H54 (cell line): Measurements from ENCODE around the gene ADSS2.
"Not testable (repeated sequence)": the region's sequence is repeated elsewhere in the genome, so short reads cannot be mapped to it uniquely, and the experiment has no call there.

ENCODE experiments used
- DNase-seq: peaks from one replicate; pipeline ENCODE4 v3.0.0; 2011; ENCODE audit warnings: low spot score, mixed read lengths; ENCODE audit not compliant: insufficient read length
- FAIRE-seq: peaks from 3 replicates; lab custom pipeline; 2011; peaks lifted over from hg19 to GRCh38; lab: Jason Lieb, UNC
- POLR2A ChIP-seq: IDR thresholded peaks from 2 replicates; pipeline ENCODE4 v1.6.1; 2011; ENCODE audit warnings: low read depth, mild to moderate bottlenecking, low read length

The ADSS2 gene

DNA sequence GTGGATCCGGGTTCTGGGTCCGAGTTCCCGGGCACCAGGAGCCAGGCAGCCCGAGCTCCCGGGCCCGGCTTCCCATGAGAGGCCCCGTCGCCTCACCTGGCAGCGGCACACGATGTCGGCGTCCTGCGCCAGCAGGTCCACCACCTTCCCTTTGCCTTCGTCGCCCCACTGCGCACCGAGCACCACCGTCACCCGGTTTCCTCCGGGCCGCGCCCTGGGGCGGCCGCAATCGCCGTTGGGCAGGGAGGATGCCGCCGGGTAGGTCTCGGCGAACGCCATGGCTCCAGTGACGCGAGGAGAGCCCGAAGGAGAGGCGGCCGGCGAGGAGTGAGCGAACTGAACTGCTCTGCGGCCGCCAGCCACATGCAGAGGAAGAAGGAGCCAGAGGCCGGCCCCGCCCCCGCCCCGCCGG, at the start of gene ADSS2:
Gene ADSS2 (minus strand): TSS at position 371 of the 412 bp plus-strand sequence. CDS start 92 bp downstream, at position 279.
- TF ChIP-seq POLR2A = peak; percentile 95
- peak; percentile 11 for DNase-seq
- FAIRE-seq = no peak

GRCh38 chr1:244500515-244500914, 48.8 kb upstream of the ADSS2 start:
- FAIRE-seq, DNase-seq: not testable (repeated sequence)

DNA sequence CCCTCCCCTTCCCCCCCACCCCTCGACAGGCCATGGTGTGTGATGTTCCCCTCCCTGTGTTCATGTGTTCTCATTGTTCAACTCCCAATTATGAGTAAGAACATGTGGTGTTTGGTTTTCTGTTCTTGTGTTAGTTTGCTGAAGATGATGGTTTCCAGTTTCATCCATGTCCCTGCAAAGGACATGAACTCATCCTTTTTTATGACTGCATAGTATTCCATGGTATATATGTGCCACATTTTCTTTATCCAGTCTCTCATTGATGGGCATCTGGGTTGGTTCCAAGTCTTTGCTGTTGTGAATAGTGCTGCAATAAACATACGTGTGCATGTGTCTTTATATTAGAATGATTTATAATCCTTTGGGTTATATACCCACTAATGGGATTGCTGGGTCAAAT, 47.8 kb upstream of the ADSS2 start:
- FAIRE-seq, DNase-seq: not testable (repeated sequence)

GRCh38 chr1:244497805-244498204, 46.1 kb upstream of the ADSS2 start:
- DNase-seq (no peak), FAIRE-seq (peak; percentile 11)
- TF ChIP-seq POLR2A = no peak

- TF ChIP-seq POLR2A = no peak
- DNase-seq = no peak
- no peak for FAIRE-seq
Observed at GRCh38 chr1:244496186-244496585, 44.5 kb upstream of the ADSS2 start.

GRCh38 chr1:244494653-244495052, 42.9 kb upstream of the ADSS2 start:
- no peak for TF ChIP-seq POLR2A
- DNase-seq (no peak), FAIRE-seq (no peak)

DNA sequence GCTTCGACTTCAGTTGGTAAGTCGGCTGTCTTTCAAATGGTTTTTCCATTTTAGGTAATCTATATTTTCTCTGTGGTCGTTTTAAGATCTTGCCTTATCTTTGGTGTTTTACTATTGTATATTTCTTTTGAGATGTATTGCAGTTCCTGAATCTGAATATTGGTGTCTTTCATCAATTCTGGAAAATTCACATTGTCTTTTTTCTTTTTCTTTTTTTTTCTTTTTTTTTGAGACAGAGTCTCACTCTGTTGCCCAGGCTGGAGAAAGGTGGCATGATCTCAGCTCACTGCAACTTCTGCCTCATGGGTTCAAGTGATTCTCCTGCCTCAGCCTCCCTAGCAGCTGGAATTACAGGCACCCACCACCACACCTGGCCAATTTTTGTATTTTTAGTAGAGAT, 33.3 kb upstream of the ADSS2 start:
- DNase-seq, FAIRE-seq: not testable (repeated sequence)

- peak; percentile 27 for FAIRE-seq
- no peak for TF ChIP-seq POLR2A
Observed at GRCh38 chr1:244473059-244473605, 21.4 kb upstream of the ADSS2 start.

DNA sequence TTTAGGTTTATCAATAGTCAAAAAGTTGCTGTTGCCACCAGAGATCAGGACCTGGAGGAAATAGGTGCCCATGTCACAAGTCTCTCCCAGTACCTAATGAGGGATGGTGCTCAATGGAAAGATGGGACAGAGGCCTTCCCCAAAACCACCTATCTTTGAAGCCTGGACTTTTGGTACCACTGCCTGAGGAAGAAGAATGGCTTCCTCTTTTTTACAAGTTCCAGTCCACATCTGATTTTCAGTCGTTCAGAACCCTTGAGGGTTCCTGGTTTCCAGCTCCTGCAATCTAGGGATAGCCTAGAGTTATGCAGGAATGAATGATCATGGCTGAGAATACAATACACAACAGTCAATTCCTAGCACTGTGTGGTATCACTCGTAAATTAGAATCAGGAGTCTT, 15.0 kb upstream of the ADSS2 start:
- DNase-seq (no peak), FAIRE-seq (no peak)
- no peak for TF ChIP-seq POLR2A

More at GRCh38 chr1:244473059-244473605, 21.4 kb upstream of the ADSS2 start:
- DNase-seq = no peak

DNA sequence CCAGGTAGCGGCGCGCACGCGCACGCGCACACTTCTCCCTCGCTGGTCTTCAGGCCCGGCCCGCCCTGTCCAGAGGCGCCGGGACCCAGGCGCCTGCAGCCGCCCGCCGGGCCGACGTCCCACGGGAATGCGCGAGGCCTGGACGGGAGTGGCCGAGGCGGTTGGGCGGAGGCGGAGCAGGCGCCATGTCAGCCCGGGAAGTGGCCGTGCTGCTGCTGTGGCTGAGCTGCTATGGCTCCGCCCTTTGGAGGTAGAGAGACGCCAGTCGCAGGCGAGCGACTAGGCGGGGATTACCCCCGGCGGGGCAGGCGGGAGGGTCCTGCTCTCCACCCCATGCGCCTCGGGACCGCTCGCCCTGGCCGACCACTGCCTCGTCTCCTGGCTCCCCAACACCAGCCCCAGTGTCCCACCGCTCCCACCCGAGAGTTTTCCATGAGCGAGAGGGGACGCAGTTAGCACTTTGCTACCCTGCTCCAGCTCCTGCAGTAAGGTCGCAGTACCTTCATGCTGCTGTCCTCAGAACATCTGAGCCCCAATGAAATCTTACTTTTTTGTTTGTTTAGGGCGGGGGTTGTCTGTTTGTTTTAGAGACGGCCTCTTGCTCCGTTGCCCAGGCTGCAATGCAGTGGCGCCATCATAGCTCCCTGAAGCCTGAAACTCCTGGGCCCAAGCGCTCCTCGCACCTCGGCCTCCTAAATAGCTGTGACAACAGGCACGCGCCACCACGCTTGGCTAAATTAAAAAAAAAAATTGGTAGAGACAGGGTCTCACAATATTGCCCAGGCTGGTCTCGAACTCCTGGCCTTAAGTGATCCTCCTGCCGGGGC, 9.7 kb upstream of the ADSS2 start, which contains the start of gene CATSPERE:
Gene CATSPERE (plus strand): TSS at position 29 of the 827 bp plus-strand sequence. CDS start 157 bp downstream, at position 186.
- FAIRE-seq (no peak), DNase-seq (no peak)
- peak; percentile 56 for TF ChIP-seq POLR2A

DNA sequence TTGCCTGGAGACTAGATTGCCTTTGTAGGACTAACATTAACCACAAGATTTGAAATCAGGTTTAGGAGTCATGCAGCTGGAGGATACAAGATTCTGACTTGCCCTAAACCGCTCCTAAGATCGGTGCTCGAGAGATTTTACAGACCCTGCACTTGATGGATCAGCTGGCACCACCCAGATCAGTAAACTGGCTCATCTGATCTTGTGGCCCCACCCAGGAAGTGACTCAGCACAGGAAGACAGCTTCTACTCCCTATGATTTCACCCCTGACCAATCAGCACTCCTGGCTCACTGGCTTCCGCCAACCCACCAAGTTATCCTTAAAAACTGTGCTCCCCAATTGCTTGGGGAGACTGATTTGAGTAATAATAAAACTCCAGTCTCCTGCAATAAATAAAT, 8.5 kb upstream of the ADSS2 start:
- no peak for DNase-seq
- FAIRE-seq = no peak
- TF ChIP-seq POLR2A = no peak

GRCh38 chr1:244458781-244459180, 7.1 kb upstream of the ADSS2 start:
- FAIRE-seq (no peak), DNase-seq (no peak)
- TF ChIP-seq POLR2A = no peak

DNA sequence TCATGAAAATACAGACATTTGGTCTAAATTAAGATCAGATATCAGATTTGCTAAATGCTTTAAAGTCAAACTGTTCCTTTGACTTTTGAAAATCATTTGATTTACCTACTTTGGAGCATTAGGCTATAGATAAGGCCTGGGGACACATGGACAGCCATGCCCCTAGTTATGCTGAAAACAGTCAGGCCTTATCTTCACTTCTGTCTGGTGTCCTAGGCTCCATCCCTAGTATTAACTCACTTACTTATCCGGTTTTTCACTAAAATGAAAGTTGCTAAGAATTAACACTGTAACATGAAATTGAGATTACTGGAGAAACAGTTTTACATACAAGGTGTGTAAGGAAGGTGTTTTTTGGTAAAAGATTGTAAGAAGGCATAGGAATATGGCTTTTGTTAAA, 4.9 kb upstream of the ADSS2 start:
- FAIRE-seq (no peak), DNase-seq (no peak)
- TF ChIP-seq POLR2A = no peak

- DNase-seq = no peak
- FAIRE-seq = no peak
- TF ChIP-seq POLR2A = no peak
Observed at GRCh38 chr1:244454412-244454811, 2.7 kb upstream of the ADSS2 start.
